H1 (cell line): ENCODE data around the gene SPTY2D1. TPM values are rescaled to one million over a fixed set of nuclear protein-coding genes. Genes with fewer than 3 reads are reported as not detected.

Experiments
- CTCF ChIA-PET: fragments of 300-600 bp; sonication (Branson Sonifier 250); formaldehyde crosslinking; loops from one replicate; lab custom pipeline; 2021; ENCODE audit not compliant: partially characterized antibody; lab: Charles Lee
- POLR2A ChIA-PET: fragments of 300-600 bp; sonication (Branson Sonifier 250); formaldehyde crosslinking; loops from one replicate; lab custom pipeline; 2021; ENCODE audit warnings: inconsistent platforms; ENCODE audit not compliant: partially characterized antibody; lab: Charles Lee
- DNase-seq, 2 experiments: peaks; one replicate each; pipeline versions ENCODE4 v3.0.0 to v3.0.0-alpha.2; 2010 to 2022; ENCODE audit warnings: low spot score in 2 of 2, low read depth in 1 of 2, mixed read lengths in 1 of 2
- FAIRE-seq: peaks from 2 replicates; lab custom pipeline; 2011; peaks lifted over from hg19 to GRCh38; lab: Jason Lieb, UNC
- H2AFZ ChIP-seq: 2 replicates; pipeline ENCODE4 v1.8.1; 2012; ENCODE audit warnings: low read length, inconsistent platforms
- H2AK5ac ChIP-seq: 2 replicates; pipeline ENCODE4 v1.6.1; 2013; ENCODE audit warnings: low read depth, low read length
- H2BK120ac ChIP-seq: replicated peaks from 2 replicates; pipeline ENCODE3; 2013; ENCODE audit warnings: low read depth, low read length, inconsistent platforms
- H2BK12ac ChIP-seq: 2 replicates; pipeline ENCODE4 v1.6.1; 2013; ENCODE audit warnings: low read depth, low read length
- H2BK15ac ChIP-seq: 2 replicates; pipeline ENCODE4 v1.6.1; 2013; ENCODE audit warnings: low read length
- H2BK20ac ChIP-seq: 2 replicates; pipeline ENCODE4 v1.6.1; 2013; ENCODE audit warnings: low read length
- H2BK5ac ChIP-seq: 2 replicates; pipeline ENCODE4 v1.6.1; 2013; ENCODE audit warnings: low read depth, low read length
- H3K14ac ChIP-seq: 2 replicates; pipeline ENCODE4 v1.6.1; 2013; ENCODE audit warnings: inconsistent platforms; ENCODE audit not compliant: insufficient read length
- H3K18ac ChIP-seq: 2 replicates; pipeline ENCODE4 v1.6.1; 2013; ENCODE audit warnings: low read length; ENCODE audit errors: extremely low read depth
- H3K23ac ChIP-seq: 2 replicates; pipeline ENCODE4 v1.6.1; 2013; ENCODE audit warnings: inconsistent platforms; ENCODE audit not compliant: insufficient read length
- H3K23me2 ChIP-seq: 2 replicates; pipeline ENCODE4 v1.6.1; 2013; ENCODE audit warnings: low read depth, low read length
- H3K27ac ChIP-seq: 2 replicates; pipeline ENCODE4 v1.6.1; 2011; ENCODE audit warnings: low read depth, low read length, inconsistent platforms
- H3K27me3 ChIP-seq, 4 experiments: replicated peaks in 1 of 4; 1 replicate in 1 of 4; 2 replicates in 3 of 4; pipeline versions ENCODE4 v1.6.1 to v1.8.1; 2011 to 2013; ENCODE audit warnings: low read length in 3 of 4, mild to moderate bottlenecking in 3 of 4, inconsistent platforms in 2 of 4, mixed read lengths in 2 of 4, moderate library complexity in 1 of 4; ENCODE audit not compliant: control insufficient read depth in 3 of 4, insufficient read depth in 3 of 4; ENCODE audit errors: extremely low read depth in 1 of 4
- H3K36me3 ChIP-seq, 4 experiments: 2 replicates each; pipeline versions ENCODE4 v1.6.1 to v1.8.1; 2011 to 2013; ENCODE audit warnings: mild to moderate bottlenecking in 4 of 4, low read length in 3 of 4, moderate library complexity in 2 of 4, control low read depth in 1 of 4, inconsistent platforms in 1 of 4; ENCODE audit not compliant: insufficient read depth in 4 of 4, control insufficient read depth in 2 of 4
- H3K4ac ChIP-seq: replicated peaks from 2 replicates; pipeline ENCODE3; 2013; ENCODE audit warnings: low read length, low read depth, mixed read lengths, inconsistent platforms; ENCODE audit not compliant: insufficient read length
- H3K4me1 ChIP-seq, 4 experiments: replicated peaks in 1 of 4; 1 replicate in 1 of 4; 2 replicates in 3 of 4; pipeline versions ENCODE4 v1.6.1 to v1.8.1; 2011 to 2013; ENCODE audit warnings: low read length in 3 of 4, inconsistent platforms in 2 of 4, mixed read lengths in 1 of 4; ENCODE audit not compliant: insufficient read depth in 4 of 4, control insufficient read depth in 3 of 4
- H3K4me2 ChIP-seq, 2 experiments: 2 replicates each; pipeline versions ENCODE4 v1.6.1 to v1.8.1; 2011 to 2013; ENCODE audit warnings: low read depth in 2 of 2, low read length in 2 of 2, control low read depth in 1 of 2, inconsistent platforms in 1 of 2, mild to moderate bottlenecking in 1 of 2; ENCODE audit not compliant: insufficient read depth in 1 of 2
- H3K4me3 ChIP-seq, 4 experiments: fragments of 200-600, 300-600 bp in 1 of 4; sonication (generic), shearing (Covaris generic), sonication (Bioruptor Twin) in 1 of 4; 2 replicates each; pipeline versions ENCODE4 v1.5.1 to v1.8.1; 2011 to 2016; ENCODE audit warnings: low read length in 4 of 4, low read depth in 3 of 4, control low read depth in 2 of 4, inconsistent platforms in 2 of 4, mild to moderate bottlenecking in 2 of 4, mixed read lengths in 1 of 4, moderate library complexity in 1 of 4; ENCODE audit not compliant: insufficient read depth in 2 of 4; ENCODE audit errors: extremely low read depth in 1 of 4
- H3K56ac ChIP-seq: replicated peaks from 2 replicates; pipeline ENCODE3; 2013; ENCODE audit warnings: low read depth, mild to moderate bottlenecking, mixed read lengths, low read length, inconsistent platforms; ENCODE audit not compliant: insufficient read length
- H3K79me1 ChIP-seq: 2 replicates; pipeline ENCODE4 v1.6.1; 2013; ENCODE audit warnings: low read depth, low read length, control low read depth
- H3K79me2 ChIP-seq, 2 experiments: 2 replicates each; pipeline versions ENCODE4 v1.6.1 to v1.8.1; 2012 to 2013; ENCODE audit warnings: low read length in 2 of 2, mild to moderate bottlenecking in 2 of 2, inconsistent platforms in 1 of 2; ENCODE audit not compliant: insufficient read depth in 2 of 2, control insufficient read depth in 1 of 2
- H3K9ac ChIP-seq, 4 experiments: replicated peaks in 1 of 4; 1 replicate in 1 of 4; 2 replicates in 3 of 4; pipeline versions ENCODE4 v1.6.1 to v1.8.1; 2011 to 2013; ENCODE audit warnings: low read depth in 3 of 4, low read length in 3 of 4, control low read depth in 2 of 4, mild to moderate bottlenecking in 2 of 4, moderate library complexity in 2 of 4, inconsistent platforms in 1 of 4; ENCODE audit errors: extremely low read depth in 1 of 4
- H3K9me3 ChIP-seq, 2 experiments: 2 replicates each; pipeline versions ENCODE4 v1.6.1 to v1.8.1; 2012 to 2013; ENCODE audit warnings: mild to moderate bottlenecking in 2 of 2, moderate library complexity in 2 of 2, control low read depth in 1 of 2, inconsistent platforms in 1 of 2, low read depth in 1 of 2, low read length in 1 of 2, mixed read lengths in 1 of 2; ENCODE audit not compliant: insufficient read depth in 2 of 2
- H4K20me1 ChIP-seq, 2 experiments: replicated peaks in 1 of 2; 2 replicates each; pipeline versions ENCODE3 to v1.8.1; 2011 to 2013; ENCODE audit warnings: inconsistent platforms in 2 of 2, low read length in 2 of 2, mild to moderate bottlenecking in 1 of 2; ENCODE audit not compliant: insufficient read depth in 2 of 2, control insufficient read depth in 1 of 2
- H4K5ac ChIP-seq: 2 replicates; pipeline ENCODE4 v1.6.1; 2013; ENCODE audit warnings: low read length, low read depth, mixed read lengths, inconsistent platforms; ENCODE audit not compliant: insufficient read length
- H4K8ac ChIP-seq: 2 replicates; pipeline ENCODE4 v1.8.0; 2013; ENCODE audit warnings: mild to moderate bottlenecking, moderate library complexity, low read length, inconsistent platforms; ENCODE audit not compliant: insufficient read depth; ENCODE audit errors: extremely low read depth
- H4K91ac ChIP-seq: replicated peaks from 2 replicates; pipeline ENCODE3; 2013; ENCODE audit warnings: low read length, mixed read lengths, inconsistent platforms; ENCODE audit not compliant: insufficient read length
- ATF2 ChIP-seq: IDR thresholded peaks from 2 replicates; pipeline ENCODE4 v1.6.1; 2012; ENCODE audit warnings: low read length, inconsistent platforms
- BRCA1 ChIP-seq: IDR thresholded peaks from 2 replicates; pipeline ENCODE4 v1.6.1; 2012; ENCODE audit warnings: low read depth, low read length, improper control_type of control experiment
- CBX5 ChIP-seq: fragments of 300-800, 300-1000 bp; sonication (generic); IDR thresholded peaks from 2 replicates; pipeline ENCODE4 v1.7.1; 2016; ENCODE audit warnings: antibody characterized with exemption, low read length, low read depth
- CREB1 ChIP-seq: IDR thresholded peaks from 2 replicates; pipeline ENCODE4 v1.6.1; 2012; ENCODE audit warnings: inconsistent platforms
- HDAC2 ChIP-seq, 2 experiments: fragments of 300-600 bp in 1 of 2; sonication (generic) in 1 of 2; IDR thresholded peaks; 2 replicates each; pipeline ENCODE4 v1.6.1; 2011 to 2012; ENCODE audit warnings: low read depth in 2 of 2, low read length in 2 of 2, mild to moderate bottlenecking in 2 of 2, moderate library complexity in 2 of 2, borderline replicate concordance in 1 of 2, inconsistent platforms in 1 of 2
- MAX ChIP-seq: IDR thresholded peaks from 2 replicates; pipeline ENCODE4 v1.6.1; 2012; ENCODE audit warnings: inconsistent platforms
- NRF1 ChIP-seq: IDR thresholded peaks from 2 replicates; pipeline ENCODE4 v1.6.1; 2011; ENCODE audit warnings: mild to moderate bottlenecking, low read depth, low read length, improper control_type of control experiment
- RAD21 ChIP-seq, 2 experiments: IDR thresholded peaks in 1 of 2; conservative IDR thresholded peaks in 1 of 2; 2 replicates each; pipeline ENCODE4 v1.6.1; 2011; ENCODE audit warnings: low read depth in 2 of 2, low read length in 2 of 2, improper control_type of control experiment in 1 of 2, inconsistent platforms in 1 of 2, mild to moderate bottlenecking in 1 of 2, moderate library complexity in 1 of 2
- SAP30 ChIP-seq: fragments of 300-600 bp; sonication (generic); IDR thresholded peaks from 2 replicates; pipeline ENCODE4 v1.7.1; 2012; ENCODE audit warnings: low read length, moderate library complexity, mild to moderate bottlenecking, inconsistent platforms; ENCODE audit not compliant: insufficient read depth, insufficient replicate concordance
- SP2 ChIP-seq: IDR thresholded peaks from 2 replicates; pipeline ENCODE4 v1.6.1; 2012; ENCODE audit warnings: mild to moderate bottlenecking, low read length, inconsistent platforms
- ZNF274 ChIP-seq: IDR thresholded peaks from 2 replicates; pipeline ENCODE4 v1.7.0; 2012; ENCODE audit warnings: low read length, borderline replicate concordance; ENCODE audit errors: extremely low read depth
- WGBS, 2 experiments: shearing (Covaris generic) in 1 of 2; methylation state at CpG; one replicate each; pipeline versions ENCODE4 v1.1.6 to v1.1.7; 2013 to 2015; ENCODE audit warnings: low lambda C conversion rate in 2 of 2, mixed read lengths in 2 of 2, inconsistent platforms in 1 of 2, low coverage in 1 of 2, missing lambda C conversion rate in 1 of 2; ENCODE audit not compliant: insufficient replicate concordance in 2 of 2, insufficient coverage in 1 of 2, insufficient read length in 1 of 2; ENCODE audit errors: extremely low coverage in 1 of 2, missing lambda C conversion rate in 1 of 2; 5-methylcytosine and 5-hydroxymethylcytosine counted together
- polyA plus RNA-seq, 7 experiments: library from polyadenylated mRNA; depleted of rRNA in 3 of 7; stranded (reverse) in 5 of 7; unstranded in 2 of 7; fragments of >200 nt in 5 of 7; fragments of 200-250 nt in 2 of 7; gene quantifications; 1 replicate in 5 of 7; 2 replicates in 1 of 7; 4 replicates in 1 of 7; pipeline versions ENCODE4 v1.2.1 to v1.2.3, GENCODE V29; 2011 to 2013; ENCODE audit warnings: missing spikeins in 2 of 7, mixed read lengths in 2 of 7
- total RNA-seq: library from RNA; stranded (reverse); fragmentation: NEBNext Ultra II Directional; extraction: Animal tissue kit (Norgen Biotek cat#: 25700); gene quantifications from 2 replicates; pipeline ENCODE4 v1.2.1, GENCODE V29; 2021

SPTY2D1 gene
- total and polyA plus RNA-seq, 2 of the 8 experiments (the other 6 are each of a cell fraction or from before 2014, with no cell fraction given), result 4.9 to 17.6 TPM

GRCh38 chr11:18671246-18671645 is 37.1 kb upstream of the SPTY2D1 start:
- no peak overlapping the region for H2BK12ac ChIP-seq
- H3K4me1 ChIP-seq, result peaks cover 0 to 2% (median under 1%) of the 10 kb centered on the region in 4 experiments; a peak in 2 of 7 replicates
- H3K4me2 ChIP-seq, result no peak overlapping the region
- no peak overlapping the region for H4K91ac ChIP-seq
- no peak overlapping the region for H2AFZ ChIP-seq
- H3K56ac ChIP-seq, result no peak overlapping the region
- H3K36me3 ChIP-seq, result no peaks in the 10 kb centered on the region
- H3K4me3 ChIP-seq, result no peak overlapping the region
- no peak for FAIRE-seq
- H3K23me2 ChIP-seq, result no peaks in the 10 kb centered on the region
- ChIA-PET CTCF (interaction anchor here (1.3 kb wide), 1 partner anchor 66 kb away, joined by 3 read pairs; no protein-coding TSS in a partner anchor), POLR2A (no interaction called here)
- DNase-seq, result no peak
- 86% methylated on average over 2 of the region's 2 CpGs; no CpG with 5 or more reads in 1 of the 2 experiments for WGBS, 2 experiments
- H2BK120ac ChIP-seq, result no peak overlapping the region
- no peak overlapping the region for H2BK15ac ChIP-seq
- H3K9me3 ChIP-seq, result no peaks in the 10 kb centered on the region
- H4K5ac ChIP-seq, result no peak overlapping the region
- H2BK20ac ChIP-seq, result no peak overlapping the region
- H4K20me1 ChIP-seq, result no peaks in the 10 kb centered on the region
- H3K27ac ChIP-seq, result no peak overlapping the region
- no peak overlapping the region for H3K23ac ChIP-seq
- H3K18ac ChIP-seq, result no peak overlapping the region
- no peak overlapping the region for H3K14ac ChIP-seq
- H2AK5ac ChIP-seq, result no peak overlapping the region
- no peak overlapping the region for H3K4ac ChIP-seq
- H3K27me3 ChIP-seq, result peaks cover 0 to 1% (median 0%) of the 10 kb centered on the region in 4 experiments; a peak in 1 of 7 replicates
- no peak overlapping the region for H2BK5ac ChIP-seq
- H3K79me1 ChIP-seq, result no peaks in the 10 kb centered on the region
- H4K8ac ChIP-seq, result no peak overlapping the region
- no peaks in the 10 kb centered on the region for H3K79me2 ChIP-seq
- no peak overlapping the region for H3K9ac ChIP-seq
- TF ChIP-seq CREB1 (no peak), NRF1 (no peak), ZNF274 (no peak), MAX (no peak), RAD21 (IDR thresholded peaks at IDR 0.05 in 1 of 2, conservative IDR thresholded peaks at IDR 0.05 in 1 of 2; ENCODE audit: low read depth in 2 of 2, low read length in 2 of 2) (no peak), BRCA1 (no peak), CBX5 (no peak), ATF2 (no peak), HDAC2 (IDR thresholded peaks at IDR 0.05; ENCODE audit: borderline replicate concordance in 1 of 2, low read depth in 2 of 2, low read length in 2 of 2) (no peak), SAP30 (no peak), SP2 (no peak)
